GM18498 (cell line): ENCODE data around the gene APP.
A peak's percentile ranks its signal among the peaks of the same experiment; 100 is the strongest.
"Not testable (repeated sequence)": the region's sequence is repeated elsewhere in the genome, so short reads cannot be mapped to it uniquely, and the experiment has no call there.

ENCODE experiments used
- ATAC-seq: cut with Tn5 transposase; IDR thresholded peaks from one replicate; pipeline ENCODE4 v1.9.1; 2021; ENCODE audit warnings: mild to moderate bottlenecking, moderate library complexity; ENCODE audit not compliant: unreplicated experiment

Gene APP

DNA sequence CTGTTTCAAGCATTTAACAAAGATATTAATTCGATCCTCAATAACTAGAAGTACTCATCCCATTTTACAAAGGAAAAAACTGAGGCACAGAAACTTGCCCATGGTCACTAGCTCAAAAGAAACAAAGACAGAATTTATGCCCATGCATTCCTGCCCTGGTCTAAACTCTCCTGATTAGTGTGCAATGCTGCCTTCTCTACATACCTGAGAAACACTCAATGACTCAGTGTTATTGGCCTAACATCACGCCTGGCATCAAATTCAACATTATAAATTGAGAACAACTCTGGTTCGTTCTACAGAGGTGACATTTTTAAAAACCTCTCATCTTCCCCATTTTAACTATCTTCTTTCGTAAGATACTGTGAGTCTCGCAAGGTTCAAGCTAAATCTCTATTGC, 5.2 kb downstream of the APP start:
- ATAC-seq, result no peak

DNA sequence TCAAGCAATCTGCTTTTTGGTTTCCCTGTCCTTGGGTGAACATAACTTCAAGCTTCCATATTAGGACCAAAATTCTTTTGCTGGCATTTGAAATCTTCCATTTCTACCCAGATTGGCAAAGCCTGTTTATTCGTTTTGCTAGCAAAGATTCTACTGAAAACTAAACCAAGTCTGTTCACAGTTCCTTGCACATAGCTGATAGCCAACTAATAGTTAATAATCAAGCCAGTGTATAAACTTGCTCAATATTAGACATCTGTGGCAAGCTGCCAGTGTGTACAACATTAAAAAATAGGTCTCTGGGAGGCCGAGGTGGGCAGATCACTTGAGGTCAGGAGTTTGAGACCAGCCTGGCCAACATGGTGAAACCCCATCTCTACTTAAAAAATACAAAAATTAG, 6.3 kb downstream of the APP start:
- ATAC-seq, result no peak

DNA sequence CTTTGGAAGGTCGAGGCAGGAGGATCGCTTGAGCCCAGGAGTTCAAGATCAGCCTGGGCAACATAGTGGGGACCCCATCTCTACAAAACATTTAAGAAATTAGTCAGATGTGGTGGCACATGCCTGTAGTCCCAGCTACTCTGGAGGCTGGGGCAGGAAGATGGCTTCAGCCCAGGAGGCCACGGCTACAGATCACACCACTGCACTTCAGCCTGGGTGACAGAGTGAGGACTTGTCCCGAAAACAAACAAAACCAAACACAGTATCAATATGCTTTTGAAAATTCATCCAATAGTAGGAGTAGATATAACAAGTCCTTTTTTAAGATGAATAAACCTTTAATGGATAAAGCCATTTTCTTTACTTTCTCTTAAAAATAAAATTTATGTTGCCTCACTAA, 8.5 kb downstream of the APP start:
- no peak for ATAC-seq

DNA sequence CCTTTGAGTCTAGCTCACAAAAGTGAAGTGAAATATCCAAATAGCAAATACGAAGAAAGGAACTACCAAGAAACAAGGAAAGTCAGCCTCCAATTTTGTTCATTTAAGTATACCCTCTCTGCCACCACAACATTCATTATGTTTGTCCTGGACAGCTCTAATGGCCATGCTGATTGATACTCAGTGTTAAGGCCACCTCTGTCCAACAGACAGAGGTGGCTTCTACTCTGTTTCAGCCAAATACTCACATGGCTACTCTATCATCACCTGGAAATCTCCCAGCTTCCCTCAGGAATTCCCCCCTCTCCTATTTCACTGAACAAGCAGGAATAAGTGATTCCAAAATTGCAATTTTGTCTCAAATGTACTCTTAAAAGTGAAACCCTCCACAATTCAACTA, 10.7 kb downstream of the APP start:
- ATAC-seq, result no peak

DNA sequence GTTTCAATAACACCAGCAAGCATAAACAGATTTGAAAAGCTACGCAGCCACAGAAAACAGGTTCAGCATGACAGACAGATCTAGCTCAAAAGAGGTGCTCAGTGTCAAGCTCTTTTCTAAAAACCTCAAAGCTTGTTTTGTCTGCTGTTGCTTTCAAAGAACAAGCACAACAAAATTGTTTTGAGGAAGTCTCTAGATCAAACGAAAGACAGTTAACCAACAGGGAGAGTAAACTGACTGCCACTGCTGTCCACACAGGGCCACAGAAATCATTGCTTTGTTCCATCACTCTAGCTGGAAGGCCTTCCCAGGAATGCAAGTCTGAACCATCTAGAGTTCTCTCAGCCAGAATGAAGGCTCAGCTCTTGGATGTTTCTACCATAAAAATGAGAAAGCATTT, 12.8 kb downstream of the APP start:
- no peak for ATAC-seq

DNA sequence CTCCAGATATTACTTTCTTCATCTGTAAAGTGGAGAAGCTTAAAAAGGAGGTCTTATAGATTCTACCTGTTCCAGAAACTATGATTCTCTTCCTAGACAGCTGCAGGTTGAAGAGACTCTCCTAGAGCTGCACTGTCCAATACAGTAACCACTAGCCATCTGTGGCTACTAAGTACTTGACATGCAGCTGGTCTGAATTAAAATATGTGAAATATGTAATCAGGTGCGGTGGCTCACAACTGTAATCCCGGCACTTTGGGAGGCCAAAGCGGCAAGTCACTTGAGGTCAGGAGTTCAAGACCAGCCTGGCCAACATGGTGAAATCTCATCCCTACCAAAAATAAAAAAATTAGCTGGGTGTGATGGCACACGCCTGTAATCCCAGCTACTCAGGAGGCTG, 15.8 kb downstream of the APP start:
- ATAC-seq, result no peak

DNA sequence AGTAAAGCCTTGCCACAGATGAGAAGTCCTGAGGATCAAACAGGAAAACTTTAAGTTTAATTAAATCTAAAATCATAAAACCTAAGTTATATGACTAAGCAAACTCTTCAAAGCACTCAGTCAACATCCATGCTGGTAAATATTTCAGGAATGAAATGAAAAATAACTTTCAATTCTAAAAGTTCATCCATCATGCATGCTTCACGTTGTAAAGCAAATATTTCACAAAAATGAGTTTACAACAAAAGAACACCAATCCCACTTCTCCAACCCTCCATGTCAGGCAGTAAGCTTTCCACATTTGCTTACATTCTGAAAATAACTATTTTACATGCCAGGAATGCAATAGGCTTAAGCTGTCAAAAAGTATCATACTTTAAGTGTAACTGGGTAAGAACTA, 16.8 kb downstream of the APP start:
- no peak for ATAC-seq

DNA sequence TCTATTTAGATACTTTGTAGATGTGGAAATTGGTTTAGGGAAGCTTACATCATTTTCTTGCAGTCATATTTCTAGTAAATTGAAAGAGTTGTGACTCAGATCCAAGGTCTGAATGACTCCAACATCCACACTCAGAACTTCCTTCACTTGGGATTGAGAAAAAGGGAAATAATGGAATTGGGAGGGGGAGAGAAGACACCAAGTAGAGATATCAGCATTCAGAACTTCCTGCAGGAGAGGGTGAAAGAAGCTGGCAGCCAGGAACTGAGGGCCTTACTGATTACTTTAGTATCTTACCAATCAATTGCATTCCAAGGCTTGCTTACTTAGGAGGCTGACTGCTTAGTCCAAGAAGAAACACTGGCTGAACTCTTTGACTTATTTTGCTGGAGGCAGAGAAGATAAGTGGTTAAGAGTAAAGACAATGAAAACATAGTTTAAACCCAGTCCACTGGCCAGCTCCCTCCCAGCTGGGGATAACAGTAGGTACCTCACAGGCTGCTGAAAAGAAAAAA, 21.7 kb downstream of the APP start:
- no peak for ATAC-seq

DNA sequence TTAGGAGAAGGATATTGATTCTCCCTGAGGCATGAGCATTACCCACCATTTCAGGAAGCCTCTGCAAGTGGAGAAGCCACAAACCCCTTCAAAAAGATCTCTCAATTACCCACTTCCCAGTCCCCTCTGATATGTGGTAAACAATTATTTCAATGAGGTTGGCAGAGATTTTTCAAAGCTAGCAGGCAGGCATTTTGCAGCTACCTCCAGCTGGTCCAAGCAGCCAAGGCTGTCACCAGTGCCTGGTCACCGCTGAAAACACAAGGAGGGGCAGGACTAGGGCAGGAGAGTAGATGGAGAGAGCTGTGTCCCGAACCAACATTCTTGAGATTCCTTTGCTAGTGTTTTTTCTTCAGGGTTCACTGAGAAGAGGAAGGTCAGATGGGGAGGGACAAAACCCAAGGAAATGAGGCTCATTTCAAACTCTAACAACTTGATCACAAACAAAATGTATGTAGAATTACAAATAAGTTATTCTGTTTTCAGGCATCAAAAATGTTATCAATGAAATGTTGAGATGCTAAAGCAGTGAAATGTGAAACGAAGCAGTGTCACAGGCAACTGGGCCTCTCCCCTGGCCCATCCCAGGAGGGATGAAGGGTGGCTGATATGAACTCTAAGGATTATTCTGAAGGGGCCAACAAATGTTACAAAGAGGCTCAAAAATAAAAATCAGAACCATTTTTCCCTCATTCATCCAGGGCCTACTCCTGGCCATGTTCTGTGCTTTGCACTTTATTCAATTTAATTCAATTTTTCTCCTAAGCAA, 22.3 kb downstream of the APP start:
- no peak for ATAC-seq

DNA sequence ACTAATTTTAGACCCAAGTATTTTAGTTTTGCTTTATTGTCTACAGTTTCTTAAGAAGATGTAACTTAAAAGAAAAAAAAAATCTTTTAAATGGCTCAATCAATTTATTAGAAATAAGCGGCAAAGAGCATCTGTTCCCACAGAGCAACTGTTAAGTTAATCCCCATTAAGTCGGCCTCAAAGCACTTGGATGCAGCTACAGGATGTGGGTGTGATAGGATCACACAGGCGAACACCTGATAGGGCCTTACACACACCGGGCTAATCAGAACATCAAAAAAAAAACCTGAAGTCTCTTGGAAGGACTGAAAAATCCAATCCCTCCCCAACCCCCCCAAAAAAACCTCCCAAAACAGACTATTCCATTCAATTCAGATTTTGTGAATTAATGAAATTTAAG, 23.0 kb downstream of the APP start:
- ATAC-seq, result no peak

DNA sequence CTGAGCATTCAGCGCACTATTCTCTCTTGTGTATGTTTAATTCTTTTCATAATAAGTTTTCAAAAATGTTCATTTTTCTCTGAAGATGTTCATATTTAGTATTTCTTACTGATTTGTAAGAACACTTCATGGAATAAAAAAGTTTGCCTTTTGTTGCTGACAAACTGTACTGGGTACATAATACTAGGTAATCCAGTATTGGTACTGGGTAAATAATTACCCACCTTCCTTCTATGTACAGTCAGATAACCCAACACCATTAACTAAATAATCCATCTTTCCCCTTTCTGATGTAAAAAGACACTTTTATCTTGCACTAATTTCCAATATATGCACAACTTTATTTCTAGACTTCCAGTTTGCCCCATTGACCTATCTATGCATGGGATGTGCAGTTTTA, 23.9 kb downstream of the APP start:
- ATAC-seq, result no peak

DNA sequence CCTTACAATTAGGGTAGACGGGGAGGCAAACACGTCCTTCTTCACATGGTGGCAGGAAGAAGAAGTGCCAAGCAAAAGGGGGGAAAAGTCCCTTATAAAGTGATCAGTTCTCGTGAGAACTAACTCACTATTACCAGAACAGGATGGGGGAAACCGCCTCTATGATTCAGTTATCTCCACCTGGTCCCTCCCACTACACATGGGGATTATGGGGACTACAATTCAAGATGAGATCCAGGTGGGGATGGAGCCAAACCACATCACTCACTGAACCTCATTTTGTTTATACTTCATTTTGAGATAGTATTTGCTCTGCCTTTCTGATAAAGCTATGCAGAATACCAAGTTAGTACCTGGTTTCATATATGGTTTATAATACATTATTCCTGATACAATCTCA, 26.5 kb downstream of the APP start:
- ATAC-seq, result no peak

DNA sequence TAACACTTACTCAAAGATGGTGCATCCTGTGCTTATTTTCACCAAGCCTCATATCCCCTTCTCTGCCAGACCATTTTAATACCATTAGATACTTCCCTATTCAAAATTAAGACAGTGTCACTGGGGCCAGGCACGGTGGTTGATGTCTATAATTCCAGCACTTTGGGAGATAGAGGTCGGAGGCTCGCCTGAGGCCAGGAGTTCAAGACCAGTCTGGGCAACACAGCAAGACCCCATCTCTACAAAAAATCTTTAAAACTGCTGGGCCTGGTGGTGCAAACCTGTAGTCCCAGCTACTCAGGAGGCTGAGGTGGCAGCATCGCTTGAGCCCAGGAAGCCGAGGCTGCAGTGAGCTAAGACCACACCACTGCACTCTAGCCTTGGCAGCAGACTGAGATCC, 28.2 kb downstream of the APP start:
- no peak for ATAC-seq

DNA sequence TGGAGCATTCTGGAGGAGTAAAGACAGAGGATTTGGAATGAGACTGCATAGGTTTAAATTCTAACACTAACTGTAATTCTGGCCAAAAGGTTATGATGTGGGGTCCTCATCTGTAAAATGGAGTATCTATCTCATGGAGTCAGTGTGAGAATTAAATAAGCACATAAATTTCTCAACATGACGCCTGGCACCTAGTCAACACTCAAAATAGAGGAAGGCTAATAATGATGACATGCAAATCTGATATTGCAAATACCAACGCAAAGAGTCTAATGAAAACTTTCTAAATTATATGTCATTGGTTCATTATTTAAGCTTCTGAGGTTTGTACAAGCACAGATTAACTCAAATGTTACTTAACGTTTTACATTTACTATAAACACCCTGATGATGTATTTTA, 29.6 kb downstream of the APP start:
- ATAC-seq, result no peak

DNA sequence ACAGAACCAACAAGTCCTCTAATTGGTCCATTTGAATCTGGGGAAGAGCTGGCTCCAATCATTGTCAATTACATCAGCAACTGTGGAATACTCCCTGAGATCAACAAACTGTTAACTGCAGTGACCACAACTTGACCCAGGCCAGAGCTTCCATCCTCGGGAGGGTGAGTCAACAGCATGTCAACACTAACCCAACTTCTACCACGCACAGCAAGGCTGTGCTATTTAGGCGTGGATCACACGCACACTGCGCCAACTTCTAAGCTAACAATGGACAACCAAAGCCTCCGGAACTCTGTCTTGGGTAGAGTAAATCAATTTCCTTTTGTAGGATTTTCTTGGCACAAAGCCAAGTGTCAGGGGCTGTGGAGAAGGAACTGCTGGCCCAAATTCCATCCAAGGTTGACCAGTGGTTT, 30.4 kb downstream of the APP start:
- no peak for ATAC-seq

DNA sequence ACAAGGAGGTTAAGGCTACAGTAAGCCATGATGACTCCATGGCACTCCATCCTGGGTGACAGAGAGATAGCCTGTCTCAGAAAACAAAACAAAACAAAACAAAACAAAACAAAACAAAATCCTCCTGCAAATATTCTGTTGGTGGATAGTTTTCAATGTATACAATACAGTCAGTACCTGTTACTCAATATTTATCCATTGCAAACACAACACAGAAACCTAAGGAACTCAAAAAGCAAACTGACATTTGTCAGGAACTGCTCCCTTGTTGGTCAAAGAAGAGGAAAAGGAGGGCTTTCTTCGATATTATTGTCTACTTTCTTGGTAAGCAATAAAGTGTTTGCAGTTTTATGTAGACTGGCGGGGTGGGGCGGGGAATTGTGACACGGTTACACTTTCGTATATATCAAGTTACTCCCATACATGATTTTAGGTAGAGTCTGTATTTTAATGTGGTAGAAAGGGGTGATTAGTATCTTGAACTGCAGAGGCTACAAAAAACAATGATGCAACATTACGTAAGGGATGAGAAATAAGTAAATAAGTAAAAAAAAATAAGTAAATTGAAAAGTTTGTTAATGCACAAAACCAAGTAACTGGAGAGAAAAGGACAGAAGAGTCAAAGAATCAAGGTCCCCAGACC, 31.8 kb downstream of the APP start:
- no peak for ATAC-seq

DNA sequence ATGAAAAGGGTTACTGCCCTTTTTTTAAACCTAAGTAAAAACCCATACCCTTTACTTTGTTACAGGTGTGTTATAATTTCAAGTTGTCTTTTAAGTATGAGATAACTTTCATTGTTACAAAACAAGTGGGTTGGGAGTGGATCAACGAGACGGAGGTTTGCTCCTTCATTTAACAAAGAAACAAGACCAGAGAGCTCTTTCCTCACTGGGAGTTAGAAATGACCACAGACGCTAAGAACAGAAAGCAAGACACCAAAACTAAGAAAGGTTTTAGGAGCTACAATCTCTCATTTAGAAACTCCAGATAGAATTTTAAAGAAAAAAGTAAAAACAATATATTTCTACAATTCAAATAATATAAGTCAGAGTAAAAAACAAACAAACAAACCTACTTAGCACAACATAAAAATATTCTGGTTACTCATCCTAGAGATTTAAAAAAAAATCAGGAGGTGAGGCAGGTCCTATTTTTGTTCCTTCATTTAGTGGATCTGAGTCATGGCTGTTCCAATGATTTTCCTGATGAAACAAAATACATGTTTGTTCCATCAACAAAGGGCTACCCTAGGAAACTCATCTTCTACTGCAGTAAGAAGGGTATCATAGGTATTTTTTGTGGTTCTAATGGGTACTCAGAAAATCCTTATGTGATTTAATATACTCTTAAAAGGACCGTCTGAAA, 33.0 kb downstream of the APP start:
- ATAC-seq, result no peak

DNA sequence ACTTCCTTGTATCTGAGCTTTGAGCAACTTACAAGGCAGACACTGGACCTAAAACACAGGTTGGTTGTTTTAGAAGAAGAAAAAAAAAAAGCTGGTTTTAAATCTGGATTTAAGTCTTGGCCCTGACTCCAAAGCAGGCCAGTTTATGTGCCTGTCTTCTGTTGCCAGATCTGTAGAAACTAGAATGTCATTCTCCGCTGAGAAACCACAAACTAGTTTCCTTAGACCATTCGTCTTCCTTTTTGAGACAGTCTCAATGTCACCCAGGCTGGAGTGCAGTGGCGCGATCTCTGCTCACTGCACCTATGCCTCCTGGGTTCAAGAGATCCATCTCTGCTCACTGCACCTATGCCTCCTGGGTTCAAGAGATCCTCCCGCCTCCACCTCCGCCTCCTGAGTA, 33.9 kb downstream of the APP start:
- ATAC-seq, result peak; percentile 99

DNA sequence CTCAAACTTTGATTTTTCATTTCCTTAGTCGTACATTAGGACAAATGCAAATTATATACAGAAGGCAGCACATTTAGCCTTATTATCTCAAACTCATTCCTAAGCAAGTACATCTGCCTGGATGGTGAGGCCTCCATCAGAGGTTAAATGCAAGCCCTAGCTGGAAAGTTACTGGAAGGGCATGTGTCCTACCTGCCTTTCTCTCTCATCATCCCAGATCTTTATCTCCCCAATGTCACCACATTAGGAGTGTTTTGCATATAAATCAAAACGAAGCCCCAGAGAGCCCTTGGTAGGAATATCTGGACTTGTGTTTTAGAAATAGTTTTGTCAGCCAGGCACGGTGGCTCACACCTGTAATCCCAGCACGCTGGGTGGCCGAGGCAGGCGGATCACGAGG, 35.0 kb downstream of the APP start:
- no peak for ATAC-seq

DNA sequence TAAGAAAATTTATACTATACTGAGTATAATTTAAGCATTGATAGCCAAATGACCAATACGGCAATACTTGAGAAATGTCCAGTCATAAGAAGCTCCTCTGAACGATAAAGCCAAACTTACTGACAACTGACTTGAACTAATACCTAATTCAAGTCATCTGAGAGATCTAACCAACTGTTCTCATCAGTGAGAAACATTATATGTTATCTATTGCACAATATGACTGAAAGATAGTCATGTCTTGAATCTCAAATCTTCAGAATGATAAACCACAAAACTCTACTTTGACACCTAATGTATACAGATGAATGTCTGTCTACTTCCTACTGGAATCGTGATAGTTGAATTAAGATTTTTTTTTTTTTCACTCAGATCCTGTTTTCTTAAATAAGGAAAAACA, 39.0 kb downstream of the APP start:
- no peak for ATAC-seq

DNA sequence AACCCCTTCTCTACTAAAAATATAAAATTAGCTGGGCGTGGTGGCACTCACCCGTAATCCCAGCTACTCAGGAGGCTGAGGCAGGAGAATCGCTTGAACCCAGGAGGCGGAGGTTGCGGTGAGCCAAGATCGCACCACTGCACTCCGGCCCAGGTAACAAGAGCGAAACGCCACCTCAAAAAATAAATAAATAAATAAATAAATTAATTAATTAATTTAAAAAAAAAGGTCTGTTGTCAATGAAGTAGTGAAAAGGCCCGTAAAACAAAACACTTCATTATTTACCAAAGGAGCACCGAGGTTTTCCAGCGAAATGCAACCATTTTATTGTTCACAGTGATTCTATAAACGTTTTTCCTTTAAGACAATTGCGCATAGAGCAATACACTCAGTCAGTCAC, 39.5 kb downstream of the APP start:
- ATAC-seq, result not testable (repeated sequence)

DNA sequence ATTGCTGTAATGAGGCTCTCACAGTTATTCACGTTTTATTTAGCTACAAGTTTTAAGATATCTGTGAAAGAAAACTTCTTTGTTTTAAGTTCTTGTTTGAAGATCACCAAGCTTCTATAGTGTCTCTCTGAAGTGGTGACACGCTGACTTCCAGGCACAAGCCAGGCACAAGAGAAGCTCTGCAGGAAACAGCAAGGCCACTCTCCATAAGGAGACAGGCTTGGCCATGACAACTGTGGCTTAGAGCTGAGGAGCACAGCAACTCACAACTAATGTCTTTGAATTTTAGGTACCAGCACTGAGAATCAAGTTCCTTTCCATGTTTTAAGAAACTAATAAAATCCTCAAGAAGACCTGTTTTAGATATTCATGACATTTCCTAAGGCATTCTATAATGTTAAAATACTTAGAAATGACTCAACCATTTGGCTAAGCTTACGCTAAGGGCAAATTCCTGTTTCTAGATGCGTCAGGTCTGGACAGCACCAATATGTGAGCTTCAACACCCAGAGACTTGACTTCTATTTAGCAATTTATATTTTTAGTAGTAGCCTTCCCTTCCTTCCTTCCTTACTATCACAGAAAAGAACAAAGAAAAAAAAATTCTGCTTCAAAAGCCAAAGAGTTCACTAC, 40.2 kb downstream of the APP start:
- ATAC-seq, result no peak
